Measurements from ENCODE around the gene JADE3.

Gene JADE3

GRCh38 chrX:47068720-47069119, 156.5 kb downstream of the JADE3 start:
- DNase-seq (ENCODE audit: extremely low read depth, insufficient read length), result no peak
- no peak for TF ChIP-seq CTCF (IDR thresholded peaks at IDR 0.05; ENCODE audit: insufficient read depth, low read length, poor library complexity, severe bottlenecking)
- Histone ChIP-seq H3K27me3 (replicated peaks; ENCODE audit: control insufficient read depth, insufficient read depth, low read length) (no peaks in the 10 kb centered on the region), H3K36me3 (ENCODE audit: control insufficient read depth, insufficient read depth, low read length) (no peaks in the 10 kb centered on the region), H3K4me3 (replicated peaks; ENCODE audit: low read depth, low read length) (no peak overlapping the region)

- Histone ChIP-seq H3K27me3 (replicated peaks; ENCODE audit: control insufficient read depth, insufficient read depth, low read length) (no peaks in the 10 kb centered on the region), H3K4me3 (replicated peaks; ENCODE audit: low read depth, low read length) (no peak within 1 kb of the TSS), H3K36me3 (ENCODE audit: control insufficient read depth, insufficient read depth, low read length) (no peaks in the 10 kb centered on the region)
- no peak for DNase-seq (ENCODE audit: extremely low read depth, insufficient read length)
- no peak for TF ChIP-seq CTCF (IDR thresholded peaks at IDR 0.05; ENCODE audit: insufficient read depth, low read length, poor library complexity, severe bottlenecking)
Observed at GRCh38 chrX:47078129-47079043, 166.2 kb downstream of the JADE3 start, which contains the start of gene RGN. RGN (plus strand) TSS chrX:47078443; CDS start chrX:47081145, 2,702 bp downstream.

- H3K27me3 ChIP-seq (replicated peaks; ENCODE audit: control insufficient read depth, insufficient read depth, low read length), result no peaks in the 10 kb centered on the region
- H3K4me3 ChIP-seq (replicated peaks; ENCODE audit: low read depth, low read length), result no peak overlapping the region
- TF ChIP-seq CTCF (IDR thresholded peaks at IDR 0.05; ENCODE audit: insufficient read depth, low read length, poor library complexity, severe bottlenecking), result no peak
- no peaks in the 10 kb centered on the region for H3K36me3 ChIP-seq (ENCODE audit: control insufficient read depth, insufficient read depth, low read length)
- DNase-seq (ENCODE audit: extremely low read depth, insufficient read length), result no peak
Observed at GRCh38 chrX:47080215-47080914, 168.1 kb downstream of the JADE3 start.

- Histone ChIP-seq H3K27me3 (replicated peaks; ENCODE audit: control insufficient read depth, insufficient read depth, low read length) (no peaks in the 10 kb centered on the region), H3K36me3 (ENCODE audit: control insufficient read depth, insufficient read depth, low read length) (no peaks in the 10 kb centered on the region), H3K4me3 (replicated peaks; ENCODE audit: low read depth, low read length) (no peak overlapping the region)
- DNase-seq (ENCODE audit: extremely low read depth, insufficient read length), result no peak
- no peak for TF ChIP-seq CTCF (IDR thresholded peaks at IDR 0.05; ENCODE audit: insufficient read depth, low read length, poor library complexity, severe bottlenecking)
Observed at GRCh38 chrX:47080915-47081236, 168.7 kb downstream of the JADE3 start.

GRCh38 chrX:47091149-47091775, 179.0 kb downstream of the JADE3 start:
- no peak for DNase-seq (ENCODE audit: extremely low read depth, insufficient read length)
- no peak for TF ChIP-seq CTCF (IDR thresholded peaks at IDR 0.05; ENCODE audit: insufficient read depth, low read length, poor library complexity, severe bottlenecking)
- no peaks in the 10 kb centered on the region for H3K27me3 ChIP-seq (replicated peaks; ENCODE audit: control insufficient read depth, insufficient read depth, low read length)
- no peaks in the 10 kb centered on the region for H3K36me3 ChIP-seq (ENCODE audit: control insufficient read depth, insufficient read depth, low read length)
- H3K4me3 ChIP-seq (replicated peaks; ENCODE audit: low read depth, low read length), result no peak overlapping the region

All from GM06990 (cell line).